22Rv1 (cell line): Measurements from ENCODE around the gene BUD23.

Source experiments
- CTCF ChIP-seq: fragments of 450-650 bp; IDR thresholded peaks from 2 replicates; pipeline ENCODE4 v1.5.1; 2017; ENCODE audit warnings: mild to moderate bottlenecking
- ZFX ChIP-seq: fragments of 450-650 bp; IDR thresholded peaks from 2 replicates; pipeline ENCODE4 v1.6.1; 2017; ENCODE audit warnings: antibody characterized with exemption, borderline replicate concordance

- no peak for TF ChIP-seq CTCF
- TF ChIP-seq ZFX, result no peak
Observed at GRCh38 chr7:73718905-73719805, 35.8 kb downstream of the BUD23 start, which contains the start of gene STX1A.
